ENCODE data around the gene MAPKBP1. TPM values are rescaled to one million over a fixed set of nuclear protein-coding genes. Genes with fewer than 3 reads are reported as not detected.
A peak's percentile ranks its signal among the peaks of the same experiment; 100 is the strongest.
"Not testable (repeated sequence)": the region's sequence is repeated elsewhere in the genome, so short reads cannot be mapped to it uniquely, and the experiment has no call there.

MAPKBP1 gene
- 16.2 and 23.0 TPM in 2 replicates for total RNA-seq (2022)
- percentile 67 among the genes with signal in this experiment for Bru-seq, nascent RNA
- BruChase-seq, experiment 1, labeled RNA remaining after a 2-hour chase, result percentile 79 among the genes with signal in this experiment
- percentile 87 among the genes with signal in this experiment for BruChase-seq, experiment 2, labeled RNA remaining after a 6-hour chase
- long read RNA-seq, partial matches to known transcripts, result 6 of 10 reads
- long read RNA-seq, other reads (novel, unspliced or antisense), result 4 of 10 reads

- H3K4me1 Mint-ChIP-seq (ENCODE audit: low read depth, unreplicated experiment), result peaks cover 27% of the 10 kb centered on the region
- Histone ChIP-seq H3K27me3 (replicated peaks; ENCODE audit: control insufficient read depth, insufficient read depth, low read length) (no peaks in the 10 kb centered on the region), H3K4me3 (ENCODE audit: low read depth, low read length) (peak within 1 kb of the TSS; percentile 65), H3K9me3 (no peaks in the 10 kb centered on the region), H3K36me3 (ENCODE audit: control insufficient read depth, insufficient read depth, low read length) (no peaks in the 10 kb centered on the region), H3K4me1 (peaks cover 18% of the 10 kb centered on the region)
- no TSS peak for BruUV-seq (replicated peaks)
- H3K27ac Mint-ChIP-seq (ENCODE audit: unreplicated experiment), result peak within 1 kb of the TSS; percentile 91
- H3K27me3 Mint-ChIP-seq (ENCODE audit: insufficient read depth, unreplicated experiment), result no peaks in the 10 kb centered on the region
- ChIA-PET CTCF (interaction anchor here (0.6 to 3.2 kb wide), 20 partner anchors 9 to 242 kb away, joined by 3 to 47 read pairs (median 4); partner anchors contain the start of gene MGA), POLR2A (interaction anchor here (0.6 to 1.8 kb wide), 9 partner anchors 9 to 281 kb away, joined by 3 to 8 read pairs (median 4); partner anchors contain the start of genes ITPKA and MGA)
- peak; percentile 63 to 84 for TF ChIP-seq CTCF (IDR thresholded peaks at IDR 0.05; ENCODE audit: insufficient read depth in 1 of 2, low read depth in 1 of 2, low read length in 1 of 2, severe bottlenecking in 1 of 2, unreplicated experiment in 1 of 2)
- intact Hi-C loops (cut with micrococcal nuclease; ENCODE audit: unreplicated experiment), result loop anchor here (1.0 to 5.0 kb wide), 5 partner anchors 37 to 308 kb away; partner anchors contain the start of gene TYRO3
- peak; percentile 97 to 98 for DNase-seq
- no peaks in the 10 kb centered on the region for H3K9me3 Mint-ChIP-seq (ENCODE audit: unreplicated experiment)
- peak within 1 kb of the TSS; percentile 94 for H3K4me3 Mint-ChIP-seq (ENCODE audit: unreplicated experiment)
- peaks cover 64% of the 10 kb centered on the region for H3K36me3 Mint-ChIP-seq (ENCODE audit: insufficient read depth, unreplicated experiment)
These were observed at the start of gene MAPKBP1 for GRCh38 chr15:41774062-41774881. Gene MAPKBP1 (plus strand): TSS chr15:41774484. CDS start chr15:41775276, 792 bp downstream.

- no peaks in the 10 kb centered on the region for H3K9me3 Mint-ChIP-seq (ENCODE audit: unreplicated experiment)
- Histone ChIP-seq H3K36me3 (ENCODE audit: control insufficient read depth, insufficient read depth, low read length) (no peaks in the 10 kb centered on the region), H3K4me1 (no peaks in the 10 kb centered on the region), H3K27me3 (replicated peaks; ENCODE audit: control insufficient read depth, insufficient read depth, low read length) (no peaks in the 10 kb centered on the region), H3K4me3 (ENCODE audit: low read depth, low read length) (no peak overlapping the region), H3K9me3 (no peaks in the 10 kb centered on the region)
- ChIA-PET CTCF (no interaction called here), POLR2A (interaction anchor here (0.7 kb wide), 1 partner anchor 19 kb away, joined by 3 read pairs; no protein-coding TSS in a partner anchor)
- no peak for DNase-seq
- no TSS peak for BruUV-seq (replicated peaks)
- no peaks in the 10 kb centered on the region for H3K4me1 Mint-ChIP-seq (ENCODE audit: low read depth, unreplicated experiment)
- H3K27ac Mint-ChIP-seq (ENCODE audit: unreplicated experiment), result no peak overlapping the region
- no peaks in the 10 kb centered on the region for H3K27me3 Mint-ChIP-seq (ENCODE audit: insufficient read depth, unreplicated experiment)
- H3K36me3 Mint-ChIP-seq (ENCODE audit: insufficient read depth, unreplicated experiment), result peaks cover 41% of the 10 kb centered on the region
- intact Hi-C loops (cut with micrococcal nuclease; ENCODE audit: unreplicated experiment), result no loop called here
- no peak overlapping the region for H3K4me3 Mint-ChIP-seq (ENCODE audit: unreplicated experiment)
- no peak for TF ChIP-seq CTCF (IDR thresholded peaks at IDR 0.05; ENCODE audit: insufficient read depth in 1 of 2, low read depth in 1 of 2, low read length in 1 of 2, severe bottlenecking in 1 of 2, unreplicated experiment in 1 of 2)
These were observed 47.1 kb upstream of the MAPKBP1 start for GRCh38 chr15:41727143-41727542.

GRCh38 chr15:41728061-41728460 lies 46.2 kb upstream of the MAPKBP1 start:
- H3K27me3 ChIP-seq (replicated peaks; ENCODE audit: control insufficient read depth, insufficient read depth, low read length); CTCF ChIA-PET; intact Hi-C loops (cut with micrococcal nuclease; ENCODE audit: unreplicated experiment); H3K9me3 ChIP-seq; H3K27me3 Mint-ChIP-seq (ENCODE audit: insufficient read depth, unreplicated experiment); H3K4me3 Mint-ChIP-seq (ENCODE audit: unreplicated experiment); POLR2A ChIA-PET; DNase-seq; H3K4me3 ChIP-seq (ENCODE audit: low read depth, low read length); H3K4me1 Mint-ChIP-seq (ENCODE audit: low read depth, unreplicated experiment); H3K9me3 Mint-ChIP-seq (ENCODE audit: unreplicated experiment); H3K4me1 ChIP-seq; BruUV-seq (replicated peaks); H3K36me3 ChIP-seq (ENCODE audit: control insufficient read depth, insufficient read depth, low read length): not testable (repeated sequence)
- Mint-ChIP-seq H3K36me3 (ENCODE audit: insufficient read depth, unreplicated experiment) (peaks cover 45% of the 10 kb centered on the region), H3K27ac (ENCODE audit: unreplicated experiment) (peak overlapping the region; percentile 45)
